Right lung (tissue), 5 donors: ENCODE measurements around the gene RNF151. TPM values are rescaled to one million over a fixed set of nuclear protein-coding genes. Genes with fewer than 3 reads are reported as not detected.
"Not testable (repeated sequence)": the region's sequence is repeated elsewhere in the genome, so short reads cannot be mapped to it uniquely, and the experiment has no call there.

Experiments
- DNase-seq, 2 donors: peaks; one replicate each; pipeline ENCODE4 v3.0.0-alpha.2; 2013
- polyA plus RNA-seq, 5 donors: library from polyadenylated mRNA; unstranded; fragments of 120-200 nt; gene quantifications; one replicate each; pipeline versions ENCODE4 v1.2.1 to v1.2.3, GENCODE V29; 2013; ENCODE audit warnings: inconsistent platforms in 1 of 5, low replicate concordance in 1 of 5; ENCODE audit not compliant: insufficient read length in 5 of 5, insufficient read depth in 1 of 5

RNF151 gene
- polyA plus RNA-seq, 5 donors, result 0.13 TPM; not detected in 4

- DNase-seq, result peak; percentile 89 to 90
These were observed 7.2 kb upstream of the RNF151 start, which contains the start of gene NDUFB10 for GRCh38 chr16:1959269-1960039. Gene NDUFB10, plus strand, starts transcription at chr16:1959538. Its CDS starts 87 bp downstream, at chr16:1959625.

- no peak for DNase-seq
These were observed 5.7 kb upstream of the RNF151 start for GRCh38 chr16:1960665-1961630.

GRCh38 chr16:1961651-1962067, 5.0 kb upstream of the RNF151 start:
- no peak for DNase-seq

- not testable (repeated sequence) for DNase-seq
These were observed 4.2 kb upstream of the RNF151 start for GRCh38 chr16:1962161-1963153.

- peak in 1 of 2 donors; percentile 27 for DNase-seq
These were observed 2.7 kb upstream of the RNF151 start for GRCh38 chr16:1963806-1964505.

GRCh38 chr16:1964506-1965395, 1.9 kb upstream of the RNF151 start, which contains the start of gene RPS2:
Gene RPS2, minus strand, starts transcription at chr16:1964826. Its CDS starts 201 bp downstream, at chr16:1964625.
- DNase-seq, result peak; percentile 97 to 98

GRCh38 chr16:1965396-1966001, 1.2 kb upstream of the RNF151 start:
- no peak for DNase-seq

- DNase-seq, result no peak
These were observed 1.7 kb downstream of the RNF151 start for GRCh38 chr16:1968146-1968953.

GRCh38 chr16:1971796-1972489, 5.3 kb downstream of the RNF151 start, which contains the start of gene TBL3:
Gene TBL3, plus strand, starts transcription at chr16:1972053. Its CDS starts 112 bp downstream, at chr16:1972165.
- peak; percentile 93 to 95 for DNase-seq

GRCh38 chr16:1972490-1972877, 5.8 kb downstream of the RNF151 start:
- no peak for DNase-seq

GRCh38 chr16:1973461-1974156, 7.0 kb downstream of the RNF151 start:
- no peak for DNase-seq

GRCh38 chr16:1974157-1975070, 7.8 kb downstream of the RNF151 start:
- DNase-seq, result no peak

- no peak for DNase-seq
These were observed 9.0 kb downstream of the RNF151 start for GRCh38 chr16:1975432-1976215.

GRCh38 chr16:1976216-1976520, 9.5 kb downstream of the RNF151 start:
- no peak for DNase-seq
